ENCODE results near the gene XPO6.

XPO6 gene

GRCh38 chr16:28210264-28210663 lies 1.5 kb downstream of the XPO6 start:
- DNase-seq (ENCODE audit: low read depth): no peak

GRCh38 chr16:28208824-28209223 lies 2.9 kb downstream of the XPO6 start:
- no peak for DNase-seq (ENCODE audit: low read depth)

- DNase-seq (ENCODE audit: low read depth): no peak
Measured at GRCh38 chr16:28208131-28208530, 3.6 kb downstream of the XPO6 start.

DNA sequence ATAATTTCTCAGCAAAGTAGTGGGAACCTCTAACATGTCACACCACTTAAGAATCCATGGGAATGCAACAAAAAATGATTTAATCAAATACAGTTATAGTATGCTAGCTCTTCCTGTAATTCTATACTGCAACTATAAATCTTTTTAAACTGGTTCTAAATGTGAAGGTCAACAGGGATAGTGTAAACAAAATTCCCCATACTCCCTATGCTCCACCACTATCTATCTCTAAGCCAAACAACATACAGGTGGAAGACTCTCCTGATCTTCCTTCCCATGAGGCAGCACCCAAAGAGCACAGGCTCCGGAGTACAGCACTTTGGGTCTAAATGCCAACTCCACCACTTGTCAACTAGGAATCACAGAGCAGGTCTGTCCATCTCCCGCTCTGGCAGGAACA lies 4.4 kb downstream of the XPO6 start:
- no peak for DNase-seq (ENCODE audit: low read depth)

DNA sequence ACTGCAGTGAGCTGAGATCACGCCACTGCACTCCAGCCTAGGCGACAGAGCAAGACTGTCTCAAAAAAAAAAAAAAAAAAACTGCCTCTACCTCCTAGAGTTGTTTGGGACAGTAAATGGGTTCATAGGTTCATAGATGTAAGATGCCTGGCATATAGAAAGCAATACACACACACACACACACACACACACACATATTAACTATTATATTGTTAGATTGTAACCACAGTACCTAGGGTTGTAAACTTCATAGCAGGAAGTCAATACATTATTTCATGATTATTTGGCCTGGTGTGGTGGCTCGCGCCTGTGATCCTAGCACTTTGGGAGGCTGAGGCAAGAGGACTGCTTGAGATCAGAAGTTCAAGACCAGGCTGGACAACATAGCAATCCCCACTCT lies 5.8 kb downstream of the XPO6 start:
- DNase-seq (ENCODE audit: low read depth): no peak

- DNase-seq (ENCODE audit: low read depth): no peak
Measured at GRCh38 chr16:28205117-28205899, 6.5 kb downstream of the XPO6 start.

GRCh38 chr16:28204622-28205021 lies 7.1 kb downstream of the XPO6 start:
- DNase-seq (ENCODE audit: low read depth): no peak

- no peak for DNase-seq (ENCODE audit: low read depth)
Measured at GRCh38 chr16:28204204-28204603, 7.6 kb downstream of the XPO6 start.

- DNase-seq (ENCODE audit: low read depth): no peak
Measured at GRCh38 chr16:28202147-28202746, 9.5 kb downstream of the XPO6 start.

DNA sequence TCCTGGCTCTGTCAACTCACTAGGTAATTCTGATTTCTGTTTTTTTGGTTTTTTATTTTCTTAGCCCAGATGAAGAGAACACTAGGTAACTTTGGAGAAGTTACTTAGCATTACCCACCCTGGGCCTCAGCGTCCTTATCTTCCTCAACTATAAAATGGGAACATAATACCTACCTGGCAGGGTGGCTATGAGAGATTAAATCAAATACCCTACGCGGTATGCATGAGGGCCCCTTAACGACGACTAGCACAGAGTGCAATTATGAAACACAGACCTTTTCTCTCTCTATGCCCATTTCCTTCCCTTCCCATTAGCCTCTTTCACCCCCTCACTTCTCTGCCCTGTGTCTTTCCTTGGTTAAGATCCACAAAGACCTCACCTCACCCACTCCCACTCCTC lies 11.1 kb downstream of the XPO6 start:
- no peak for DNase-seq (ENCODE audit: low read depth)

GRCh38 chr16:28196387-28196987 lies 15.3 kb downstream of the XPO6 start:
- no peak for DNase-seq (ENCODE audit: low read depth)

GRCh38 chr16:28195859-28196258 lies 15.9 kb downstream of the XPO6 start:
- DNase-seq (ENCODE audit: low read depth): no peak

DNA sequence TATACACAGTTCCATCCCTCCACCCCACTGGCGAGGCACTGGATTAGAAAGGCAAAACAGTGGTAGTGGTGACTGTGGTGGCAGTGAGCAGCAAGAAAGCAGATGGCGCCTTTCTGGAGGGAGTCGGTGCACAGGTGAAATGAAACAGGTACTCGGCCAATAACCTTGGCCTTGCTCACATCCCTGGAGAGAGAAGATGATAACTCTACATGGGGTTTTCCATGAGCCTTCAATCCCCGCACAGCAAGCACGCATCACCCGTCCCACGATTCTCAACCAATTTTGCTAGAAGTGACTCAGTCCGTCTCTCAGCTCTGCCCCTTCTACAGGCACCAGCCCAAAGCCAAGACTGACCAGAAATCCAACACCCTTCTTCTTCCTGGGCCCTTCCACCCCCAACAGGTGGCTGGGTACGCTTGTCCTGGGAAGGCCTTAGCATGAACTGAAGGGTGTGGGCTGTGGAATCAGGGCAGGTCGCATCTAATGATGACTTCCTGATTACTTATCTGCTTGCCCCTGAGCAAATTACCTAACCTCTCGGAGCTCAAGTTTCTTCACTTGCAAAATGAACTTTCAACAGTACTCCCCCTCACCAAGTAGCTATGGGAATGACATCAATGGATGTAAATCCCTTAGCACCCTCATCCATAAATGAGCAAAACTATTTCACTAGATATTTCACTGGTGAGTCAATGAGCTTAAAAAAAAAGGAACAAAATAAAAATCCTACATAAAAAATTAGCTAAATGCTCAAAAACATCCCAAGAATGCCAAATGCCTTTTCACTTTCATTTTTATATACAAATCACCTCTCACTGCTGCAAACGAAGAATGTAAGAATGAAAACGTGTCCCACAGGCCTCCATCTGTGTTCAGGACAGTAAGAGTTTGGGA lies 18.0 kb downstream of the XPO6 start:
- no peak for DNase-seq (ENCODE audit: low read depth)

GRCh38 chr16:28192806-28193529 lies 18.8 kb downstream of the XPO6 start:
- DNase-seq (ENCODE audit: low read depth): peak; percentile 50

DNA sequence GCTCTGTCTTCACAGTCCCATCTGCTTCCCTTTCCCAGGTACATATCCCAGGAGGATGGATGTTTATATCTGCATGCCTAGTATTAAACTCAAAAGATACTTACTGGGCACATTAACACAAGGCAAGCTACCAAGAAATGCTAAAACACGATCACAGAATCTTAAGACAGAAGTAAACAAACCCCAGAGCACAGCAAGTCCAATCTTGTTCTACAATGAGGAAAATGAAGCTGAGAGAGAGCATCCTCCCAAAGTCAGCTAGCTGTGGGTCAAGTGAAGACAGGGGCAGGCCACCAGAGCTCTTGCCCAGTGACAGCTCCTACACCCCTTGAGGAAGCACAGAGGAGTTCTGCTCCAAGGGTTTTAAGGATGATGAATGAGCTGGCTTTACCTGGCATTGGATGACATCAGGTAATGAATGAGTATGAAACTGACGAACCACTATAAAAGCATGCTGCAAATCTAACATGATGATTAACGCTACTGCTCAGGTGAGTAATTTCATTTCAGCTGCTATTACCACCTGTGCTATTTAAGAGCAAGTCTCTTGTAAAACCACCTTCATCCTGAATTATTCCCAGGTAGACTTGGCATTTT lies 20.3 kb downstream of the XPO6 start:
- DNase-seq (ENCODE audit: low read depth): no peak

- DNase-seq (ENCODE audit: low read depth): no peak
Measured at GRCh38 chr16:28189245-28189644, 22.5 kb downstream of the XPO6 start.

- no peak for DNase-seq (ENCODE audit: low read depth)
Measured at GRCh38 chr16:28188085-28188916, 23.5 kb downstream of the XPO6 start.

DNA sequence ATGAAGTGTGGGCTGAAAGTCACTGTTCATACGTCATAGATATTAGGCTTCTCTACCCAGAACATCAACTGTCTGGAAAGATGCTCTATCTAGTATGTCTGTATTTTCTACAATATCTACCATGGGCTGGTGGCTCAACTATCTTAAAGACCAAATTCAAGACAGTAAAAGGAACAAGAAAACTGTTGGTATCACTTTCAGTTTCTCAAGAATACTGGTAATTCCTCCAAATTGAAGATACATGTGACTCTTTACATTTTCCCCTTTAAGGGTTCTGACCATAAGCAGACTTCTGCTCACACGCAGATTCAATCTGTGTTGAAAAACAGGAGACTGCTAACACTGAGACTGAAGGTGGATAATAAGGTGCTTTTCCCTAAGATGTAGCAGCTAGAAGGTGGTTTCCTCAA lies 24.2 kb downstream of the XPO6 start:
- DNase-seq (ENCODE audit: low read depth): no peak

DNA sequence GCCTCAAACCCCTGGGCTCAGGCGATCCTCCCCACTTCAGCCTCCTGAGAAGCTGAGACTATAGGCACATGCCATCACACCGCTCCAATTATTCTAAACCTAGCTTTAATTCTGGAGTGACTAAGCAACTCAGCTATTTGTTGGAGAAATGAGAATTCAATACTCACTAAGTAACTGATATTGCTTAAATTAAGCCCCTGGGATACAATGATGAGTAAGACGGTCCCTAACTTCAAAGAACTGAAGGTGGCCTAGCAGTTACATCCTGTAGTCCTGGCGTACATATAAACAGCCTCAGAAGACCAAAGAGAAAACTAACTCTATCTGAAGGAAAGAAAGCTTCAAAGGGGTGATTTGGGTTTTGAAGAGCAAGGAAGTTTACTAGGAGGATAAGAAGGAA lies 25.0 kb downstream of the XPO6 start:
- DNase-seq (ENCODE audit: low read depth): no peak

DNA sequence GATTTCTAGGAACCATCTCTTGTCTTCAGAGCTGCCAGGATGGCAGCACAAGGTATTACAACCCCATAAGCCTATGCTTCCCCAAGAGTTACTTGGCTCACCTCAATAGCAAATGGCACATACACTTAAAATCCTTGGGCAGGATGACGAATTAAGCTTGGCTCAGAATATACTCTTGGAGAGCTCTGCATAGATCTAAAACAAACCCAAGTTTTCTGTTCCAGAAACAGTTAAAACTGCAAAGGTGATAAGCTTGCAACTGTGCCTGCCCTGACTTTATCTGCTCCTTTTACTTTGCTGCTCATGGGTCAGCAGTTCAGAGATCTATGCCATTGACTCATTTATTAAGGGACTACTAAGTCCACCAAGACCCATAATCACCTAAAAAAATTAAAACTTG lies 26.1 kb downstream of the XPO6 start:
- no peak for DNase-seq (ENCODE audit: low read depth)
